Measurements from ENCODE around the gene DNAI4.
"Not testable (repeated sequence)": the region's sequence is repeated elsewhere in the genome, so short reads cannot be mapped to it uniquely, and the experiment has no call there.

Gene DNAI4

DNA sequence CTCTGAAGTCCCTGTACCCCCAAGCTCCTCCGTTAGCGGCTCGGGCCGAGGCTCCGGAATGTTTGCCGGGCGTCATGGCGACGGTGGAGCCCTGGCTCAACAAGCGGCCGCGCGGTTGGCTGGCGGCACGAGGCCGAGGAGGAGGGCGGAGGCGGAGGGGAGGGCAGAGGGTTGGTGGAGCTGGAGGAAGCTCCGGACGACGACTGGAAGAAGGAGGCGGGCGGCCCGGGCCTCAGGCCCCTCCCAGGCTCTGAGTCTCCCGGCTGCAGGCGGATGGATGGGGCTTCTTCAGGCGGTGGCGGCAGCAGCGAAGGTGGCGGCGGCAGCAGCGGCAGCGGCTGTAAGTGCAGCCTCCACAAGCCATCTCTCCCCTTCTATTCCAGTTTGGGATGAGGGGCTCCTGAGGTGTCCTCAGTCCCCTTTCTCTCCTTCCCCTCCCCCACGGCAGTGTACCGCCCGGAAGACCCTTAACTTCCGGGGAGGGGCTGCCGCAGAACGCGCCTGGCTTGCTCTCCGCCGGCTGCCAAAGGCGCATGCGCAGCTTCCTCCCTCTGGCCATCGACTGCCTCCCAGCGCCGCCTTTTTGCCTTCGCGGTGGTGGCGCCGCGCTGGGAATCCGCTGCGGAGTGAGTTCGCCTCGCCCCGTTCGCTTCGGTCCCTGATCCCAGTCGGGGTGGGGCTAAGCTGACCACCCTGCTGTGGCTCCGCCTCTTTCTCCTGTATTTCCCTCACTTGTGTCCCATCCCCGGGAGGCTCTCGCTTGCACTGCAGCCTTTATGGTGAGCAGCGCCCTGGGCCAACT lies at the start of gene DNAI4, which contains the start of gene MIER1:
TSS of gene DNAI4 (minus strand) at position 101 of the 802 bp plus-strand sequence. CDS start at position 76, 25 bp downstream.
TSS of gene MIER1 (plus strand) at position 235 of the 802 bp plus-strand sequence. CDS start at position 274, 39 bp downstream.
- peak; percentile 90 to 93 for DNase-seq (ENCODE audit: low read depth in 2 of 2)

- no peak for DNase-seq (ENCODE audit: low read depth in 2 of 2)
Measured at GRCh38 chr1:66968574-66968973, 43.9 kb upstream of the DNAI4 start.

DNA sequence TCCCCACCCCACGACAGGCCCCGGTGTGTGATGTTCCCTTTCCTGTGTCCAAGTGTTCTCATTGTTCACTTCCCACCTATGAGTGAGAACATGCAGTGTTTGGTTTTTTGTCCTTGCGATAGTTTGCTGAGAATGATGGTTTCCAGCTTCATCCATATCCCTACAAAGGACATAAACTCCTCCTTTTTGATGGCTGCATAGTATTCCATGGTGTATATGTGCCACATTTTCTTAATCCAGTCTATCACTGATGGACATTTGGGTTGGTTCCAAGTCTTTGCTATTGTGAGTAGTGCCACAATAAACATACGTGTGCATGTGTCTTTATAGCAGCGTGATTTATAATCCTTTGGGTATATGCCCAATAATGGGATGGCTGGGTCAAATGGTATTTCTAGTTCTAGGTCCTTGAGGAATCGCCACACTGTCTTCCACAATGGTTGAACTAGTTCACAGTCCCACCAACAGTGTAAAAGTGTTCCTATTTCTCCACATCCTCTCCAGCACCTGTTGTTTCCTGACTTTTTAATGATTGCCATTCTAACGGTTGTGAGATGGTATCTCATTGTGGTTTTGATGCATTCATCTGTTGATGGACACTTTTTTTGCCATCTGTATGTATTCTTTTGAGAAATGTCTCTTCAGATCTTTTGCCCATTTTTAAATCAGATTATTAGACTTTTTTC lies 41.7 kb upstream of the DNAI4 start:
- DNase-seq (ENCODE audit: low read depth in 2 of 2): not testable (repeated sequence)

- DNase-seq (ENCODE audit: low read depth in 2 of 2): no peak
Measured at GRCh38 chr1:66957938-66958337, 33.3 kb upstream of the DNAI4 start.

DNA sequence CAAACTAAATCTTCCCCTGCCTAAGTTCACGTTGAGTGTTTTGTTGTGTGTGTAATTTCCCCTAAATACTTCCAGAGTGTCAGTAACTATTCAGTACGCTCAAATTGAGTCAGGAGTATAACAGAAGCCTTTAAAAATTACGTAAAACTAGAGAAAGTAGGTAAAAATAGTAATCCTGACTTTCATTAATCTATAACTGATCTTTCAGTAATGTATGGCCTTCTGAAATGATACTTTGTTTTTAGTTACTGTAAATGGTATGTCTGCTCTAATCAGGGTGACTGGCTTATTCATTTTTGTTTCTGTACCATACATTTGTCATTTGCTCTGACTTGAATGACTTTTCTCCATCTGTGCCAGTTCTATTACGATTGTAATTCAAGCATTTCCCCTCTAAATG lies 29.6 kb upstream of the DNAI4 start:
- DNase-seq (ENCODE audit: low read depth in 2 of 2): no peak

- DNase-seq (ENCODE audit: low read depth in 2 of 2): no peak
Measured at GRCh38 chr1:66951513-66951912, 26.9 kb upstream of the DNAI4 start.

DNA sequence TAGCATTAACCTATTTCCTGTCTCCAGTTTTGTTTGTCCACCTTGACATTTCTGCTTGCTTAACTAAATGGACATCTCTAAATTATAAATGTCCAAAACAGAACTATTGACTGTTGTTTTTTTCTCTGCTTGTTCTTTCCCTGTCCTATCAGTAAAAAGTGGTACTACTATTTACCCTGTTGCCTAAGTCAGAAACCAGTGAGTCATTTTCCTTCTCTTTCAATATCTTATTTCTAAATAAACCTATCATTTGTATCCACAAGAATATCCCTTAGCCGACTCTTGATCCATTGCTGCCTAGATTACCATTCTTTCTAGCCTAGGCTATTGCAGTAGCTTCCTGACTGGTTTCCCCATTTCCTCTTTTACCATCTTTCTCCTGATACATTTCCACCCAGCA lies 22.6 kb upstream of the DNAI4 start:
- no peak for DNase-seq (ENCODE audit: low read depth in 2 of 2)

DNA sequence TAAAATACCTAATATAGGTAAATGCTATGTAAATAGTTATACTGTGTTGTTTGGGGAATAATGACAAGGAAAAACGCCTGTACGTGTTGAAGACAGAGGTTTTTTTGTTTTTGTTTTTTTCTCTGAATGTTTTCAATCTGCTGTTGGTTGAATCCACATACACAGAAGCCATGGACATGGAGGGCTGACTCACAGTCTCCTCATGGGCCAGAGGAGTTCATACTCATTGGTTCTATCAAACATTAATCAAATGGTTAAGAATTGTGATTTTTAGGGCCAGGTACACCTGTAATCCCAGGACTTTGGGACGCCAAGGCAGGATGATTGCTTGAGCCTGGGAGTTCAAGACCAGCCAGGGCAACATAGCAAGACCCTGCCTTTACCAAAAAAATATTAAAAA lies 20.7 kb upstream of the DNAI4 start:
- no peak for DNase-seq (ENCODE audit: low read depth in 2 of 2)

- DNase-seq (ENCODE audit: low read depth in 2 of 2): no peak
Measured at GRCh38 chr1:66944330-66945274, 19.9 kb upstream of the DNAI4 start.

GRCh38 chr1:66943361-66943969 lies 18.8 kb upstream of the DNAI4 start:
- no peak for DNase-seq (ENCODE audit: low read depth in 2 of 2)

DNA sequence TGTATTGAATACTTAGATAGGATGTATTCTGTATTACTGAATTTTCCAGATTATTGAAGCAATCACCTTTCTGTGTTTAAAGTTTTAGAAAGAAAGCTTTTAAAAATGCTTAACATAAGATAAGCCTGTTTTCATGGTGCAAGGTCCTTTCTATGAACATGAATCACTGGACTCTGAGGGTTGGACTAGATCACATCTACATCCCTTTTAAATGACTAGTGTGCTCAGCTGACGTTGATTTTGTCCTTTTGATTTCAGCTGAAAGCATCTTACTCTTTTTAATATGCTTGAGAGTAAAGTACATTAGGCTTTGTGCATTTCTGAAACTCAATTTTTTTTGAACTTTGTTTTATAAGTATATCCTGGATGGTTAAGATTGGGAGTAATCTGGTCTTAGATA lies 16.3 kb upstream of the DNAI4 start:
- no peak for DNase-seq (ENCODE audit: low read depth in 2 of 2)

DNA sequence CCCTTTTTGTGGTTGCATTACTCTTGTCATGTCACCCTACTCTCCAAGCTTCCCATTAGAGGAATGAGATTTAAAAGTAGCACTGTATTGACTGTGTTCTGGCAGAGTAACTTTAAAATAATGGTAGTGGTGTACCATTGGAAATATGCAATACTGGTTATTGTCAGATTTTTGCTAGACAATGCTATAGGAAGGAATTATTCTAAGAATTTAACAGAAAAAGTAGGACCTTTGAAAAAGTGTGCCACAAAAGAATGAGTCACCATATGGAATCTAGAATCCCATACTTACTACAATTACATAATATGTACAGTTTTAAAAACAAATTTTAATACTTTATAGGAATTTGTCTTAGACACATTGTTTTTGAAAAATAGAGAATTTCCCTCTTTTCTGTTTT lies 14.0 kb upstream of the DNAI4 start:
- DNase-seq (ENCODE audit: low read depth in 2 of 2): no peak

DNA sequence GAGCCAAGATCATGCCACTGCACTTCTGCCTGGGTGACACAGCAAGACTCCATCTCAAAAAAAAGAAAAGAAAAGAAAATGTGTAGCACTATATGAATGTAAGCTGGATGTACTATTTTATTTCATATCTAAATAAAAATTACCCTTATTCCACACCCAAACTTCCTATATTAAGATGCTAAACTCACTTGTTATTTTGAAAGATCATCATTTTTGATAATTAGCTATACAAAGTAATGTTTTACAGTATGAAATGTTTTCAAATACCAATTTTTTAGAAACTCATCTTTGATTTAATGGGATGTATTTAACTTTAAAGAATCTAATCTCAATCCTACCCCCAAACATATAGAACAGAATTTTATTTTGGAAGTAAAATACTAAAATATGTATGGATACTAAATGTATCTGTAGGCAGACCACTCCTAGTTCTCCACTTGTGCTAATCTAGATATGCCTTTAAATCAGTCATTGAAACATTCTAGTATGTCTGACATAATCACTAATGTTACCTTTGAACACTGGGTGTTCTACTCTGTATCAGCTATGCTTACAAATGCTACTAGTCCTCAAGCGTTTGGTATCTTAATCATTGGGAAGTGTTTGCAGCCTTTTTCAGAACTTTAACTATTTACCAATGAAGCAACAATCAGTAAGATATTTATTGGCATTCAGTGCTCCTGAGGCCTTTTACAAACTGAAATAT lies 13.0 kb upstream of the DNAI4 start:
- DNase-seq (ENCODE audit: low read depth in 2 of 2): no peak

DNA sequence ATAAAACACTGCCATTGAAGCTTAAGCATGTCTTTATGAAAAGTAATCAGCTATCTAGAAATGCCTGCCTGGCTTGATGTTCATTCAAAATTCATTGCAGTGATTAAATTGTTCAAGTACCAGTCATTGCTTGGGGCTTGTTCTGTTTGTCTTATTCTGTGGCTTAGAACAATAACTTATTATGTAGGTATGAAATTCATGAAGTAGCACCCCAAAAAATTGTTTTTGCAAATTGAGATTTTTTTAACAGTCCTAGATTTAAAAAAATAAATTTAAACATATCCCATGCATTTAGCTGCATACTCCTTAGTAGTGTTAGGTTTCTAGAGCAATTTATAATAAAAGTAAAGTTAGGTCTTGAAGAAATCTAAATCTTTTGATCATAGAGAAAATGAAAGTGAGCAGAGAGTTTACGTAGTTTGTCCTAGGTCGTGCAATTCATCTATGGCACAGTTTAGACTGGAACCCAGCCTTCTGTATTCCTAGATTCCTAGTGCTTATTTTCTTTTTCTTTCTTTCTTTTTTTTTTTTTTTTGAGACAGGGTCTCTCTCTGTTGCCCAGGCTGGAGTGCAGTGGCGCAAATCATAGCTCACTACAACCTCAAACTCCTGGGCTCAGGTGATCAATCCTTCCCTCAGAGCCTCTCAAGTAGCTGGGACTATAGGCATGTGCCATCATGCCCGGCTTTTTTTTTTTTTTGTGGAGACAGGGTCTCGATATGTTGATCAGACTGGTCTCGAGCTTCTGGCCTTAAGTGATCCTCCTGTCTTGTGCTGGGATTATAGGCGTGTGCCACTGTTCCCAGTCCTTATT lies 9.4 kb upstream of the DNAI4 start:
- no peak for DNase-seq (ENCODE audit: low read depth in 2 of 2)

- no peak for DNase-seq (ENCODE audit: low read depth in 2 of 2)
Measured at GRCh38 chr1:66932291-66932690, 7.6 kb upstream of the DNAI4 start.

DNA sequence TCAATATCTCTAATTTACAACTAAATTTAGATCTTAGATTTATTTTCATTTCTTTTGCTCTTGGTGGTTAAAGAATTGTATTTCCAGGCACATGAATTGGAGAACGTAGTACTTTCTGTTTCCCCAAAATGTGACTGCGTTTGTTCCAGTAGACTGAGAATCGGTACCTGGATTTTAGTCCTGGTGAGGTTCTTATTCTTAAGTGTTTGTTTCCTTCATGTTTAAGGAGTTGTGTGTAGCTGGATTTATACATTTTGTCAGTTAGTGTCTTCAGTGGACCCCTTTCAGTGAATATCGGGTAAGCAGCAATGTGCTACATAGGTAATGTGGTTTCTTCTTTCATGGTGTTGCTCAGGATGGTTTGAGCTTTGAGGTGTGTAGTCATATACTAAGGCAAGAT lies 6.9 kb upstream of the DNAI4 start:
- no peak for DNase-seq (ENCODE audit: low read depth in 2 of 2)

DNA sequence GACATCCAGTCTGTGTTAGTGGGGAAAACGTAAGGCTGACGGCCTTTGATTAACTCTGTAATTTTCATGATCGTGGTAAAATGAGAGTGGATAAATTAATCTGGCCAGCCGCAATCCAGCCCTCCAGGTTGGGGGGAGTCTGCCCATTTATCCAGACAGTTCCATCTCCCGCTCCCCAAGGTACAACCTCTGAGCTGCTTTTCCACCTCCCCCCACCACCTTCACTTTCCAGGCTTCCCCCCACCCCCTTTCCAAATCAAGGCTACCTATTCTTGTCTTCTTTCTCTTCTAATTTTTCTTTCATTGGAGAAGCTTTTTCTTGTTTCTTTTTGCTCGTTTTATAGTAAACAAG lies 6.1 kb upstream of the DNAI4 start:
- DNase-seq (ENCODE audit: low read depth in 2 of 2): no peak

DNA sequence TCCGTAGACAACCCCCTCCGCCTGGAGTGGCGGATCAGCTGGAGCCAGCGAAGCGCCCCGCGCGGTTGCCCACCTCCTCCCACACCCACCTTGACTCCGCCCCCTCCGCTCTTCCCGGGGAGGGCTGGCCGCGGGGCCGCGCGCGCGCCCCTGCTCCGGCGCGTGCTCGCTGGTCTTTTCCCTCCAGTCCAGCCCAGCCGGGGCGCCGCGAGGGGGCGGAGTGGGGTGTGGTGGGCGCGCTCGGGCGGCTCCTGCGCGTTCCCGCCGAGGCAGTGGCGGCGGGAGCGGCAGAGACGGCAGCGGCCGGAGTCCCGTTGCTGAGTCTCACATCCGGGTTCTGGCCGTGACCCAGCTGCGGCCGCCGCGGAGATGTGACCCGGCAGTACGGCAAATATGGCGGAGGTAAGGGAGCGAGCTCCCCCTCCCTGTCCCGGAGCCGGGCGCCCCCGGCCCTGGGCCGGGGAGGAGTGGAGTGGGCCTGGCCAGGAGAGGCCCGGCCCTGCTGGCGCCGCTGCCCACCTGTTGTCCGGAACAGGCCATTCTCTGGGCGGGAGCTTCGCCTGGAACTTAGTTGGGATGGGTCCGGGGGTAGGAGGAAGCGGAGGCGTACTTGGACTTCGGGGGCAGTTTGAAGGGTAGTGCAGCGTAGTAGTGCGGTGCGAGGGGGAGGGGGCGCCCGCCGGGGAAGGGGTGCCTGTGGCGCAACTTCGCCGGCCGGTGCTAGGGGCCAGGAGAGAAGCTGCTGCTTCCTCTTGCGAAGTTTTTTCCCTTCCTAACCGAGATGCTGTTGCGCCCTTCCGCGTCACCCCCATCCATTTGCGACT lies 5.6 kb upstream of the DNAI4 start:
- peak; percentile 89 to 93 for DNase-seq (ENCODE audit: low read depth in 2 of 2)

GRCh38 chr1:66929691-66929998 lies 5.0 kb upstream of the DNAI4 start:
- no peak for DNase-seq (ENCODE audit: low read depth in 2 of 2)

Measured in stimulated activated CD8-positive, alpha-beta memory T cell treated with anti-CD3 and anti-CD28 coated beads, Interleukin-7, amount 100 ng/mL, for 1 hour (primary cell).